ENCODE data around the gene ATXN1.

Gene ATXN1

GRCh38 chr6:16519265-16520242 lies 241.7 kb downstream of the ATXN1 start:
- no peak for DNase-seq

GRCh38 chr6:16518265-16518664 lies 243.0 kb downstream of the ATXN1 start:
- DNase-seq, result no peak

GRCh38 chr6:16514249-16514648 lies 247.0 kb downstream of the ATXN1 start:
- DNase-seq, result no peak

- no peak for DNase-seq
Observed at GRCh38 chr6:16512544-16513290, 248.5 kb downstream of the ATXN1 start.

- no peak for DNase-seq
Observed at GRCh38 chr6:16511723-16512489, 249.4 kb downstream of the ATXN1 start.

GRCh38 chr6:16511040-16511660 lies 250.1 kb downstream of the ATXN1 start:
- DNase-seq, result no peak

GRCh38 chr6:16510245-16510644 lies 251.0 kb downstream of the ATXN1 start:
- no peak for DNase-seq

GRCh38 chr6:16508959-16509358 lies 252.3 kb downstream of the ATXN1 start:
- DNase-seq, result no peak

- DNase-seq, result no peak
Observed at GRCh38 chr6:16505711-16506357, 255.4 kb downstream of the ATXN1 start.

- DNase-seq, result no peak
Observed at GRCh38 chr6:16504609-16505008, 256.7 kb downstream of the ATXN1 start.

GRCh38 chr6:16503970-16504415 lies 257.3 kb downstream of the ATXN1 start:
- peak; percentile 12 for DNase-seq

- no peak for DNase-seq
Observed at GRCh38 chr6:16503241-16503775, 258.0 kb downstream of the ATXN1 start.

- no peak for DNase-seq
Observed at GRCh38 chr6:16498957-16499356, 262.3 kb downstream of the ATXN1 start.

GRCh38 chr6:16498237-16498636 lies 263.0 kb downstream of the ATXN1 start:
- DNase-seq, result no peak

- no peak for DNase-seq
Observed at GRCh38 chr6:16496991-16497801, 264.1 kb downstream of the ATXN1 start.

- DNase-seq, result no peak
Observed at GRCh38 chr6:16496210-16496609, 265.1 kb downstream of the ATXN1 start.

- no peak for DNase-seq
Observed at GRCh38 chr6:16494793-16495192, 266.5 kb downstream of the ATXN1 start.

- no peak for DNase-seq
Observed at GRCh38 chr6:16493802-16494201, 267.5 kb downstream of the ATXN1 start.

- no peak for DNase-seq
Observed at GRCh38 chr6:16493112-16493511, 268.1 kb downstream of the ATXN1 start.

GRCh38 chr6:16491666-16492313 lies 269.5 kb downstream of the ATXN1 start:
- DNase-seq, result no peak

Measured in GDM1 (cell line).